Trophoblast cell (in vitro differentiated cells and primary cell): Measurements from ENCODE around the gene COX6A1. TPM values are rescaled to one million over a fixed set of nuclear protein-coding genes. Genes with fewer than 3 reads are reported as not detected.
A peak's percentile ranks its signal among the peaks of the same experiment; 100 is the strongest.

Experiments
- DNase-seq, 2 donors: peaks; one replicate each; pipeline ENCODE4 v3.0.0-alpha.2; 2016
- H2AFZ ChIP-seq: 2 replicates; pipeline ENCODE4 v1.6.1; 2013; ENCODE audit warnings: low read length, moderate library complexity, mild to moderate bottlenecking; ENCODE audit not compliant: insufficient read depth, poor library complexity
- H2AK5ac ChIP-seq: 2 replicates; pipeline ENCODE4 v1.6.1; 2013; ENCODE audit warnings: mild to moderate bottlenecking, low read length
- H2BK120ac ChIP-seq: 2 replicates; pipeline ENCODE4 v1.6.1; 2013; ENCODE audit warnings: low read length, mild to moderate bottlenecking, moderate library complexity; ENCODE audit not compliant: insufficient read depth, poor library complexity
- H2BK12ac ChIP-seq: 2 replicates; pipeline ENCODE4 v1.6.1; 2013; ENCODE audit warnings: mild to moderate bottlenecking, low read length, moderate library complexity
- H2BK5ac ChIP-seq: 2 replicates; pipeline ENCODE4 v1.6.1; 2013; ENCODE audit warnings: low read length, low read depth, moderate library complexity, mild to moderate bottlenecking; ENCODE audit not compliant: poor library complexity
- H3K14ac ChIP-seq: 2 replicates; pipeline ENCODE4 v1.6.1; 2013; ENCODE audit warnings: mild to moderate bottlenecking, low read length
- H3K18ac ChIP-seq: 2 replicates; pipeline ENCODE4 v1.6.1; 2013; ENCODE audit warnings: mild to moderate bottlenecking, low read length
- H3K23ac ChIP-seq: 2 replicates; pipeline ENCODE4 v1.6.1; 2013; ENCODE audit warnings: low read length
- H3K27ac ChIP-seq: 2 replicates; pipeline ENCODE4 v1.5.1; 2013; ENCODE audit warnings: low read depth, mild to moderate bottlenecking, inconsistent platforms, low read length, moderate library complexity
- H3K27me3 ChIP-seq: 2 replicates; pipeline ENCODE4 v1.6.1; 2013; ENCODE audit warnings: inconsistent platforms, mild to moderate bottlenecking, low read length, moderate library complexity; ENCODE audit not compliant: insufficient read depth
- H3K36me3 ChIP-seq, 2 experiments: 1 replicate in 1 of 2; 2 replicates in 1 of 2; pipeline ENCODE4 v1.6.1; 2013; ENCODE audit warnings: low read length in 2 of 2, mild to moderate bottlenecking in 2 of 2, moderate library complexity in 1 of 2; ENCODE audit not compliant: insufficient read depth in 2 of 2, control insufficient read depth in 1 of 2
- H3K4ac ChIP-seq: 2 replicates; pipeline ENCODE4 v1.6.1; 2013; ENCODE audit warnings: low read depth, mild to moderate bottlenecking, low read length, moderate library complexity
- H3K4me1 ChIP-seq, 2 experiments: 1 replicate in 1 of 2; 2 replicates in 1 of 2; pipeline ENCODE4 v1.6.1; 2013; ENCODE audit warnings: low read length in 2 of 2, mild to moderate bottlenecking in 2 of 2, moderate library complexity in 1 of 2; ENCODE audit not compliant: insufficient read depth in 2 of 2, control insufficient read depth in 1 of 2
- H3K4me2 ChIP-seq: 2 replicates; pipeline ENCODE4 v1.6.1; 2013; ENCODE audit warnings: inconsistent platforms, mild to moderate bottlenecking, low read length, moderate library complexity
- H3K4me3 ChIP-seq: 2 replicates; pipeline ENCODE4 v1.5.1; 2013; ENCODE audit warnings: mild to moderate bottlenecking, low read depth, low read length, inconsistent platforms
- H3K79me1 ChIP-seq: one replicate; pipeline ENCODE4 v1.6.1; 2013; ENCODE audit warnings: low read length
- H3K79me2 ChIP-seq: 2 replicates; pipeline ENCODE4 v1.6.1; 2013; ENCODE audit warnings: low read length, mild to moderate bottlenecking; ENCODE audit not compliant: control insufficient read depth, insufficient read depth, poor library complexity
- H3K9ac ChIP-seq: 2 replicates; pipeline ENCODE4 v1.6.1; 2013; ENCODE audit warnings: mild to moderate bottlenecking, low read length
- H3K9me3 ChIP-seq: 2 replicates; pipeline ENCODE4 v1.6.1; 2013; ENCODE audit warnings: low read depth, mild to moderate bottlenecking, control low read depth, inconsistent platforms, low read length; ENCODE audit not compliant: insufficient read depth
- H4K12ac ChIP-seq: 2 replicates; pipeline ENCODE4 v1.6.1; 2013; ENCODE audit warnings: low read depth, mild to moderate bottlenecking, low read length, moderate library complexity
- H4K8ac ChIP-seq: 2 replicates; pipeline ENCODE4 v1.6.1; 2013; ENCODE audit warnings: low read depth, mild to moderate bottlenecking, low read length, moderate library complexity
- H4K91ac ChIP-seq: one replicate; pipeline ENCODE4 v1.6.1; 2013; ENCODE audit warnings: low read depth, mild to moderate bottlenecking, low read length, moderate library complexity
- WGBS: extraction: QIAGEN DNeasy Blood & Tissue Kit; methylation state at CpG from one replicate; pipeline ENCODE4 v1.1.7; 2013; ENCODE audit warnings: missing lambda C conversion rate; ENCODE audit not compliant: insufficient read length, insufficient coverage; ENCODE audit errors: extremely low coverage; 5-methylcytosine and 5-hydroxymethylcytosine counted together
- polyA plus RNA-seq: library from polyadenylated mRNA; stranded (reverse); fragments of 200-250 nt; gene quantifications from 2 replicates; pipeline ENCODE4 v1.2.3, GENCODE V29; 2013

Gene COX6A1
- polyA plus RNA-seq: 832 and 878 TPM in 2 replicates

DNA sequence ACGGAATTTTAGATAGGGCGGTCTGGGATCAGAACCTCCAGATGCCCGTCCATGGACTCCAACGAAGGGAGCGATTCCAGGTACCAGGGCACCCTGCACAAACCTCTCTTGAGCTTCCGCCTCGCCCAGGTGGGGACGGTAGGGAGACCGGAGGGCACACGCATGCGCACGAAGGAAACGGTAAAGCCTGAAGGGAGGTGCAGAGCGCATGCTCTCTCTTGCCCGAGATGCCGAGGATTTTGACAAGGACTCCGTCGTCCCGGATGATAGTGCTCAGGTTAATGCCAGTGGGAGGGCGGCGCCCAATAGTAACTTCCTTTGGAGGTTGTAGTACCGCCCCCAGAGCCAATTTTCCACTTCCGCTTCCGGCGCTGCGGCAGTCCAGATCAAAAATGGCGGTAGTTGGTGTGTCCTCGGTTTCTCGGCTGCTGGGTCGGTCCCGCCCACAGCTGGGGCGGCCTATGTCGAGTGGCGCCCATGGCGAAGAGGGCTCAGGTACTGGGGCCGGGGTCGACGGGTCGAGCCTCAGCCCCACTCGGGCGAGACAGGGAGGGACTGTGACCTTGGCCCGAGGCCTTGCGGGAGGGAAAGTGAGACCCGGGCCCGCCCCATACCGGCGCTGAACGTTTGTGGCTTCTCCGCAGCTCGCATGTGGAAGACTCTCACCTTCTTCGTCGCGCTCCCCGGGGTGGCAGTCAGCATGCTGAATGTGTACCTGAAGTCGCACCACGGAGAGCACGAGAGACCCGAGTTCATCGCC is at the start of gene COX6A1:
Gene COX6A1 (plus strand): TSS at position 379 of the 760 bp plus-strand sequence. CDS start 14 bp downstream, at position 393.
- peak; percentile 99 to 100 for DNase-seq
- peak within 1 kb of the TSS; percentile 78 for H4K12ac ChIP-seq
- peaks cover 8% of the 10 kb centered on the region for H3K79me2 ChIP-seq
- peak within 1 kb of the TSS; percentile 85 for H4K8ac ChIP-seq
- H3K9ac ChIP-seq: peak within 1 kb of the TSS; percentile 93
- peak within 1 kb of the TSS; percentile 98 for H3K4me2 ChIP-seq
- H3K4ac ChIP-seq: peak within 1 kb of the TSS; percentile 90
- peak within 1 kb of the TSS; percentile 53 for H4K91ac ChIP-seq
- H3K36me3 ChIP-seq: peaks cover 13% of the 10 kb centered on the region in 2 experiments
- peaks cover 2 to 8% of the 10 kb centered on the region in 2 experiments for H3K4me1 ChIP-seq
- peak within 1 kb of the TSS; percentile 39 for H2BK120ac ChIP-seq
- peak within 1 kb of the TSS; percentile 82 for H2AFZ ChIP-seq
- H3K27ac ChIP-seq: peak within 1 kb of the TSS; percentile 60
- no peak within 1 kb of the TSS for H3K23ac ChIP-seq
- no peak within 1 kb of the TSS for H2BK5ac ChIP-seq
- no CpG with 5 or more reads among the region's 59 CpGs for WGBS
- H3K27me3 ChIP-seq: no peaks in the 10 kb centered on the region
- no peak within 1 kb of the TSS for H2BK12ac ChIP-seq
- peak within 1 kb of the TSS; percentile 74 for H3K14ac ChIP-seq
- H3K79me1 ChIP-seq: peaks cover 5% of the 10 kb centered on the region
- H3K4me3 ChIP-seq: peak within 1 kb of the TSS; percentile 95
- H3K9me3 ChIP-seq: no peaks in the 10 kb centered on the region
- H2AK5ac ChIP-seq: peak within 1 kb of the TSS; percentile 57
- peak within 1 kb of the TSS; percentile 60 for H3K18ac ChIP-seq

DNA sequence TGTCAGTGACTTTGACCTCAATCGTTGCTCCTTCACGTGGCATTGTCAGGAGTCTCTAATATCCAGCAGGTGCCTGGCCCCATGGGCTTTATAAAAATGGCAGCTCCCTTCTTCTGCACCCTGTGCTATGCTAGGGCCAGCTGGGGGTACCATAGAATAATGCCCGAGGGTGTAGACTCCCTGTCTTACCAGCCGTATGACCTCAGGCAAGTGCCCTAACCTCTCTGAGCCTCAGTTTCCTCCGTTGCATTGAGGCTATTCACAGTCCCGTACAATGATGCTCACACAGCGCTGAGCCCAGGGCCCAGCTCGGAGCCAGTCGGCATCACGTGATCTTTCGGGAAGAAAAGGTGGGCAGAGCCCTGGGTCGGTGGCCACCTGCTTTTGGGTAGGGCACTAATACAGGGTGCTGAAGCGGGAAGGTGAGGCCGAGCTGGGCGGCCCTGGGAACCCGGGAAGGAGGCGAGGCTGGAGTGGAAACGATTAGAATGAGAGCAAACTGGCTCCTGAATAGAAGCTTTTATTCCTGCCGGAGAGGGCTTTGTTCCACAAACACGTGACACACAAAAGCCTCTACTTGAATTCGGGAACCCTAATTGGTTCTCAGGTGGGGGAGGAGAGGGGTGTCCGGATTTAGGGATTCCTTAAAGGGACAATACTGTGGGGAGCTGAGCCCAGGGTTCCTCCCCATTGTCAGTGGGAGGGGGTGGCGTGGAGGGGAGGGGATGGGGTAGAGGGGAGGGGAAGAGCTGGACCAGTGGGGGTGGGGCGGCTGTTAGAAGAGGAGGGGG is 49.0 kb upstream of the COX6A1 start:
- Histone ChIP-seq H2BK5ac (no peak overlapping the region), H3K14ac (no peak overlapping the region), H2AK5ac (no peak overlapping the region), H3K18ac (no peak overlapping the region), H2AFZ (peak overlapping the region; percentile 61), H3K23ac (no peak overlapping the region), H3K4me3 (no peak overlapping the region), H4K8ac (peak overlapping the region; percentile 37), H3K79me2 (no peaks in the 10 kb centered on the region), H3K4me1 (peaks cover 0 to 6% of the 10 kb centered on the region in 2 experiments), H2BK120ac (no peak overlapping the region), H3K4ac (no peak overlapping the region), H3K27ac (no peak overlapping the region), H4K91ac (peak overlapping the region; percentile 26), H3K9ac (no peak overlapping the region), H4K12ac (no peak overlapping the region), H3K36me3 (no peaks in the 10 kb centered on the region), H3K79me1 (no peaks in the 10 kb centered on the region), H3K27me3 (no peaks in the 10 kb centered on the region), H3K4me2 (peak overlapping the region; percentile 57), H3K9me3 (no peaks in the 10 kb centered on the region), H2BK12ac (no peak overlapping the region)
- no peak for DNase-seq
- no CpG with 5 or more reads among the region's 24 CpGs for WGBS

DNA sequence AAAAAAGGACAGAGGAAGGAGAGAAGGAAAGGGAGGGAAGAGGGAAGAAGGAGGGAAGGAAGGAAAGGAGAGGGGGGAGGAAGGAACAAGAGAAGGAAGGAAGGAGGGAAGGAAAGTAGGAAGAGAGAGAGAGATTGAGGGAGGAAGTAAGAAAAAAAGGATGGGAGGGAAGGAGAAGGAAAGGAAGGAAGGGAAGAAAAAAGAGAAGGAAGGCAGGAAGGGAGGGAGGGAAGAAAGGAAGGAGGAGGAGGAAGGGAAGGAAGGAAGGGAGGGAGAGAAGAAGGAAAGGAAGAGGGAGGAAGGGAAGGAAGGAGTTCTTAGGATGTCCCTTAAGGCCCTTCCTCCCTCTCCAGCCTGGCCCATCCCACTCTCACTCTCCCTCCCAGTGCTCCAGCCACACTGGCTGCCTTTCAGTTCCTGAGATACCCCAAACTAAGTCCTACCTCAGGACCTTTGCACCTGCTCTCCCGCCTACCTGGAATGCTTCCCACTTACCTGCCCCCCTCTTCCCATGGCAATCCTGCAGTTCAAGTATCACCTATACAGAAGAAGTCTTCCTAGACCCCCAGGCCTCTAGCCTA is 47.3 kb upstream of the COX6A1 start:
- H3K27me3 ChIP-seq: no peaks in the 10 kb centered on the region
- no peak overlapping the region for H2BK12ac ChIP-seq
- WGBS: no CpG with 5 or more reads among the region's 1 CpG
- H3K4ac ChIP-seq: no peak overlapping the region
- no peak overlapping the region for H2AK5ac ChIP-seq
- no peak overlapping the region for H3K4me3 ChIP-seq
- H4K12ac ChIP-seq: no peak overlapping the region
- DNase-seq: no peak
- no peak overlapping the region for H2BK5ac ChIP-seq
- no peaks in the 10 kb centered on the region for H3K9me3 ChIP-seq
- no peak overlapping the region for H4K8ac ChIP-seq
- no peak overlapping the region for H2AFZ ChIP-seq
- H3K14ac ChIP-seq: no peak overlapping the region
- no peak overlapping the region for H3K18ac ChIP-seq
- no peak overlapping the region for H3K23ac ChIP-seq
- H3K4me2 ChIP-seq: no peak overlapping the region
- H4K91ac ChIP-seq: no peak overlapping the region
- H3K79me1 ChIP-seq: no peaks in the 10 kb centered on the region
- no peak overlapping the region for H3K9ac ChIP-seq
- H3K4me1 ChIP-seq: peaks cover 3 to 13% of the 10 kb centered on the region in 2 experiments
- no peak overlapping the region for H2BK120ac ChIP-seq
- no peak overlapping the region for H3K27ac ChIP-seq
- no peaks in the 10 kb centered on the region for H3K79me2 ChIP-seq
- no peaks in the 10 kb centered on the region for H3K36me3 ChIP-seq
